ENCODE results near the gene KREMEN1. TPM values are rescaled to one million over a fixed set of nuclear protein-coding genes. Genes with fewer than 3 reads are reported as not detected.

KREMEN1 gene
- polyA plus RNA-seq, 1 of the 3 experiments (the other 2 are of a cell fraction): 10.0 TPM

GRCh38 chr22:29023172-29023796 lies 49.6 kb upstream of the KREMEN1 start:
- no peaks in the 10 kb centered on the region for H3F3A ChIP-seq (replicated peaks; ENCODE audit: insufficient read depth)
- no peak overlapping the region for H3K4me2 ChIP-seq
- H4K20me1 ChIP-seq (ENCODE audit: insufficient read depth): no peaks in the 10 kb centered on the region
- TF ChIP-seq POLR2AphosphoS5 (IDR thresholded peaks at IDR 0.05; ENCODE audit: low read depth, low read length) (no peak), RCOR1 (IDR thresholded peaks at IDR 0.05; ENCODE audit: low read length) (no peak), RXRA (IDR thresholded peaks at IDR 0.05; ENCODE audit: borderline replicate concordance, low read depth) (no peak), FOXM1 (IDR thresholded peaks at IDR 0.05; ENCODE audit: low read depth) (no peak), GABPA (IDR thresholded peaks at IDR 0.05; ENCODE audit: low read depth) (no peak), RFX5 (IDR thresholded peaks at IDR 0.05; ENCODE audit: low read length) (no peak), GATA2 (CRISPR knock-in tag; IDR thresholded peaks at IDR 0.05) (no peak), NFIC (IDR thresholded peaks at IDR 0.05; ENCODE audit: borderline replicate concordance) (no peak), TAF1 (IDR thresholded peaks at IDR 0.05; ENCODE audit: borderline replicate concordance, low read depth, low read length) (no peak), SMC3 (IDR thresholded peaks at IDR 0.05; ENCODE audit: low read depth, low read length) (no peak)
- TF ChIP-seq, protein P1, sequence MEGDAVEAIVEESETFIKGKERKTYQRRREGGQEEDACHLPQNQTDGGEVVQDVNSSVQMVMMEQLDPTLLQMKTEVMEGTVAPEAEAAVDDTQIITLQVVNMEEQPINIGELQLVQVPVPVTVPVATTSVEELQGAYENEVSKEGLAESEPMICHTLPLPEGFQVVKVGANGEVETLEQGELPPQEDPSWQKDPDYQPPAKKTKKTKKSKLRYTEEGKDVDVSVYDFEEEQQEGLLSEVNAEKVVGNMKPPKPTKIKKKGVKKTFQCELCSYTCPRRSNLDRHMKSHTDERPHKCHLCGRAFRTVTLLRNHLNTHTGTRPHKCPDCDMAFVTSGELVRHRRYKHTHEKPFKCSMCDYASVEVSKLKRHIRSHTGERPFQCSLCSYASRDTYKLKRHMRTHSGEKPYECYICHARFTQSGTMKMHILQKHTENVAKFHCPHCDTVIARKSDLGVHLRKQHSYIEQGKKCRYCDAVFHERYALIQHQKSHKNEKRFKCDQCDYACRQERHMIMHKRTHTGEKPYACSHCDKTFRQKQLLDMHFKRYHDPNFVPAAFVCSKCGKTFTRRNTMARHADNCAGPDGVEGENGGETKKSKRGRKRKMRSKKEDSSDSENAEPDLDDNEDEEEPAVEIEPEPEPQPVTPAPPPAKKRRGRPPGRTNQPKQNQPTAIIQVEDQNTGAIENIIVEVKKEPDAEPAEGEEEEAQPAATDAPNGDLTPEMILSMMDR (IDR thresholded peaks at IDR 0.05): no peak
- H3K27me3 ChIP-seq (ENCODE audit: insufficient read depth): no peaks in the 10 kb centered on the region
- no peak overlapping the region for H3K9ac ChIP-seq
- H3K27ac ChIP-seq (ENCODE audit: low read depth in 2 of 2, low read length in 1 of 2): no peak overlapping the region
- no peaks in the 10 kb centered on the region; a peak in 1 of 4 replicates for H3K4me1 ChIP-seq (ENCODE audit: control insufficient read depth in 1 of 2, insufficient read depth in 2 of 2, low read depth in 1 of 2, low read length in 1 of 2)
- no peaks in the 10 kb centered on the region for H3K9me2 ChIP-seq
- H3K4me3 ChIP-seq (ENCODE audit: low read depth in 2 of 2, low read length in 1 of 2): no peak overlapping the region
- ChIA-PET POLR2A (no interaction called here), CTCF (interaction anchor here (1.0 kb wide), 1 partner anchor 13 kb away, joined by 4 read pairs; no protein-coding TSS in a partner anchor)
- H3K79me2 ChIP-seq (ENCODE audit: insufficient read depth): no peaks in the 10 kb centered on the region
- no peaks in the 10 kb centered on the region for H3K9me3 ChIP-seq
- WGBS (ENCODE audit: low lambda C conversion rate): 82% methylated on average over 2 of the region's 3 CpGs
- no peak overlapping the region for H2AFZ ChIP-seq (ENCODE audit: low read depth)
- H3K36me3 ChIP-seq (replicated peaks in 1 of 2; ENCODE audit: control insufficient read depth in 1 of 2, insufficient read depth in 2 of 2, low read length in 1 of 2): no peaks in the 10 kb centered on the region
- DNase-seq: no peak

GRCh38 chr22:29026579-29026978 lies 46.3 kb upstream of the KREMEN1 start:
- ChIA-PET CTCF (interaction anchor here (1.7 kb wide), 1 partner anchor 171 kb away, joined by 8 read pairs; no protein-coding TSS in a partner anchor), POLR2A (no interaction called here)
- 93% methylated on average over 3 of the region's 3 CpGs for WGBS (ENCODE audit: low lambda C conversion rate)
- TF ChIP-seq SIN3A (IDR thresholded peaks at IDR 0.05; ENCODE audit: borderline replicate concordance, low read depth, low read length): no peak
- no peak for TF ChIP-seq GATA2 (CRISPR knock-in tag; IDR thresholded peaks at IDR 0.05)
- no peak for TF ChIP-seq JUND (IDR thresholded peaks at IDR 0.05)
- TF ChIP-seq CHD2 (IDR thresholded peaks at IDR 0.05; ENCODE audit: low read length, partially characterized antibody): no peak
- TF ChIP-seq MXI1 (IDR thresholded peaks at IDR 0.05; ENCODE audit: low read depth, low read length): no peak
- TF ChIP-seq, protein P2, sequence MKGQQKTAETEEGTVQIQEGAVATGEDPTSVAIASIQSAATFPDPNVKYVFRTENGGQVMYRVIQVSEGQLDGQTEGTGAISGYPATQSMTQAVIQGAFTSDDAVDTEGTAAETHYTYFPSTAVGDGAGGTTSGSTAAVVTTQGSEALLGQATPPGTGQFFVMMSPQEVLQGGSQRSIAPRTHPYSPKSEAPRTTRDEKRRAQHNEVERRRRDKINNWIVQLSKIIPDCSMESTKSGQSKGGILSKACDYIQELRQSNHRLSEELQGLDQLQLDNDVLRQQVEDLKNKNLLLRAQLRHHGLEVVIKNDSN (IDR thresholded peaks at IDR 0.05; ENCODE audit: borderline replicate concordance, low read depth): no peak
- Histone ChIP-seq H3F3A (replicated peaks; ENCODE audit: insufficient read depth) (peaks cover 8% of the 10 kb centered on the region), H3K4me3 (ENCODE audit: low read depth in 2 of 2, low read length in 1 of 2) (no peak overlapping the region), H4K20me1 (ENCODE audit: insufficient read depth) (no peaks in the 10 kb centered on the region), H3K9me2 (no peaks in the 10 kb centered on the region), H3K36me3 (replicated peaks in 1 of 2; ENCODE audit: control insufficient read depth in 1 of 2, insufficient read depth in 2 of 2, low read length in 1 of 2) (no peaks in the 10 kb centered on the region), H3K27me3 (ENCODE audit: insufficient read depth) (no peaks in the 10 kb centered on the region), H2AFZ (ENCODE audit: low read depth) (no peak overlapping the region), H3K9ac (no peak overlapping the region), H3K4me2 (no peak overlapping the region), H3K79me2 (ENCODE audit: insufficient read depth) (peaks cover 3% of the 10 kb centered on the region; the same call in 1 of the 2 replicates), H3K4me1 (ENCODE audit: control insufficient read depth in 1 of 2, insufficient read depth in 2 of 2, low read depth in 1 of 2, low read length in 1 of 2) (peaks cover 7 to 20% of the 10 kb centered on the region in 2 experiments; a peak in 3 of 4 replicates), H3K27ac (ENCODE audit: low read depth in 2 of 2, low read length in 1 of 2) (no peak overlapping the region), H3K9me3 (no peaks in the 10 kb centered on the region)
- DNase-seq: no peak
